T-helper 22 cell (primary cell): ENCODE results near the gene UPF1.

Experiments used
- DNase-seq: peaks from one replicate; pipeline ENCODE4 v3.0.0-alpha.2; 2020; ENCODE audit warnings: low read depth

UPF1 gene

GRCh38 chr19:18831524-18832305 lies at the start of gene UPF1:
UPF1 (plus strand) TSS chr19:18831959; CDS start chr19:18832210, 251 bp downstream.
- DNase-seq: peak; percentile 93

- no peak for DNase-seq
Measured at GRCh38 chr19:18782559-18783225, 49.1 kb upstream of the UPF1 start.

GRCh38 chr19:18783958-18784785 lies 47.6 kb upstream of the UPF1 start:
- DNase-seq: no peak

GRCh38 chr19:18784786-18785120 lies 47.0 kb upstream of the UPF1 start:
- DNase-seq: no peak

- DNase-seq: peak; percentile 43
Measured at GRCh38 chr19:18785179-18786124, 46.3 kb upstream of the UPF1 start.

GRCh38 chr19:18788529-18789421 lies 43.0 kb upstream of the UPF1 start:
- DNase-seq: no peak

GRCh38 chr19:18789422-18789869 lies 42.3 kb upstream of the UPF1 start:
- DNase-seq: no peak

- no peak for DNase-seq
Measured at GRCh38 chr19:18789883-18790565, 41.7 kb upstream of the UPF1 start.

- no peak for DNase-seq
Measured at GRCh38 chr19:18790566-18791314, 41.0 kb upstream of the UPF1 start, which contains the start of gene COMP. COMP (minus strand) TSS chr19:18791305; CDS start chr19:18791269, 36 bp downstream.

- DNase-seq: no peak
Measured at GRCh38 chr19:18791315-18791678, 40.5 kb upstream of the UPF1 start.

- DNase-seq: no peak
Measured at GRCh38 chr19:18792661-18793060, 39.1 kb upstream of the UPF1 start.

GRCh38 chr19:18793144-18794028 lies 38.4 kb upstream of the UPF1 start:
- no peak for DNase-seq

GRCh38 chr19:18794029-18794313 lies 37.8 kb upstream of the UPF1 start:
- DNase-seq: no peak

- DNase-seq: no peak
Measured at GRCh38 chr19:18794692-18795091, 37.1 kb upstream of the UPF1 start.

- DNase-seq: no peak
Measured at GRCh38 chr19:18795540-18795939, 36.2 kb upstream of the UPF1 start.

- DNase-seq: no peak
Measured at GRCh38 chr19:18796239-18796638, 35.5 kb upstream of the UPF1 start.

GRCh38 chr19:18798384-18799352 lies 33.1 kb upstream of the UPF1 start:
- no peak for DNase-seq
